Dermis blood vessel endothelial cell (primary cell): ENCODE results near the gene DOCK8. TPM values are rescaled to one million over a fixed set of nuclear protein-coding genes. Genes with fewer than 3 reads are reported as not detected.

ENCODE experiments used
- DNase-seq: peaks from one replicate; pipeline ENCODE4 v3.0.0; 2010
- total RNA-seq: library from RNA; depleted of rRNA; stranded (reverse); fragments of >200 nt; gene quantifications from 2 replicates; pipeline ENCODE4 v1.2.3, GENCODE V29; 2014

Gene DOCK8
- total RNA-seq, 1 donor from 2014 or later, result 6.8 TPM

DNA sequence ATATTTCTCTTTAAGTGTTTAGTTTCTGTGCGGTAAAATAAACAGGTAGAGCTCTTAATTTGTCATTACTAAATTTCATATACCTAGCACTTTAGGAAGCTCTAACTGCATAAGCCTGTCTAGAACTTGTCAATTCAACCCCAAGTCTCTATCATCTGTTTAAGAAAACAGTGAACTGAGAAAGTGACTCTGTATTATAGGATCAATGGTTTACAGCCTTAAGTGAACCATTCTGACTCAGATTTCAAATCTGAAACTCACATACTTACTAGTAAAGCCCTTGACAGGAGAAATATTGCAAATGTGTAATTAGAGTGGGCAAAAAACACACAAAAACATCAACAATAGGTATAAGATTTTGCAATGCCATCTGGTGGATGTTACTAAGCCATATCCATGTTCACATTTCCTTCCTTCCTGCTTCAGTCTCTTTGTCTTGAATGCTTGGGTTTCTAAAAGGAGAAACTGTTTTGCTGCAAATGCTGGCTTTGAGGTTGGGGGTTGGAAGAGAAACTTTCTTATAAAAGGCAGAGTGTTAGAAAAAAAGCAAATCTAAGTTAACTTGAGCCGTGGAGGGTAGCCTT is 101.8 kb downstream of the DOCK8 start:
- peak; percentile 40 for DNase-seq

DNA sequence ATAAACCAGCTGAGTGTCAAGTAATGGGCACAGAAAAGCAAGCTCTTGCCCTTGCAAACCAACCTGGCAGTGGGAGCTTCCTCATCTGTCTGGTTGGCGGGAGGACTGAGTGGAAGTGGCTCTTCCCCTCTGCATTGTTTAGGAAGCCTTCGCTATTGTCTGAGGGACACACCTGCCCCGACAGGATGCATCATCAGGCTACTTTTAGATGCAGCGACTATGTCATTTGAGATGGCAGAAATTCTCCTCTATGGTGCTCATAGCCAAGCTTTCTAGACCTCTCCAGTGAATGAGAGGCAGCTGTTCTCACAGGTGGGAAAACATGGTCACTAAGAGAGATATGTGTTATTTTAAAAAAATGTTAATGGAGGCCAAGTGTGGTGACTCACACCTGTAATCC is 104.0 kb downstream of the DOCK8 start:
- DNase-seq, result peak; percentile 32

DNA sequence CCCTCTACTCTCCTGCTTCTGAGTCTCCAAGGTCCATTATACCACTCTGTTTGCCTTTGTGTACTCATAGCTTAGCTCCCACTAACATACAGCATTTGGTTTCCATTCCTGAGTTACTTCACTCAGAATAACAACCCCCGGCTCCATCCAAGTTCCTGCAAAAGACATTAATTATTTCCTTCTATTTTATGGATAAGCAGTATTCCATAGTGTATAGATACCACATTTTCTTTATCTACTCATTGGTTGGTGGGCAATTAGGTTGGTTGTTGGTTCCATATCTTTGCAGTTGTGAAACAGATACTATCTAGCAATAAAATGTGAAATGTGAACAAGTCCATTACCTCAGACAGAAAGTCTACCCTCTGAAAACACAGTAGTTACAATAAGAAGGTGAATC is 110.3 kb downstream of the DOCK8 start:
- DNase-seq, result no peak

DNA sequence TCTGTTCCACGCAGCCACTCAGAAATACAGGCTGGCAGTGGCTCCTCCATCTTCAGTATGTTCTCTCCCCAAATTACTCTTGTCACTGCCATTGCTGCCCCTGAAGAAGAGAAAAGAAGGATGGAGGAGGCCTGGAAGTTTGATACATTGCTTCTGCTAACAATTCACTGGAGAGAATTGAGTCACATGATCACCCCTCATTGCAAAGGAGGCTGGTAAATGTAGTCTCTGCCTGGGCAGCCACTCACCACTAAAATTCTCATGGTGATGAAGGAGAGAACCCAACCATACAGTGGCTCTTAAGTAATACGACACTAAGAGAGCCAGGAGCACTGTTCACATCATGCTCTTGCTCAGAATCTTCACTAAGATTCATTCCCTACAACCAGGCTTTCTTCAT is 112.0 kb downstream of the DOCK8 start:
- no peak for DNase-seq

DNA sequence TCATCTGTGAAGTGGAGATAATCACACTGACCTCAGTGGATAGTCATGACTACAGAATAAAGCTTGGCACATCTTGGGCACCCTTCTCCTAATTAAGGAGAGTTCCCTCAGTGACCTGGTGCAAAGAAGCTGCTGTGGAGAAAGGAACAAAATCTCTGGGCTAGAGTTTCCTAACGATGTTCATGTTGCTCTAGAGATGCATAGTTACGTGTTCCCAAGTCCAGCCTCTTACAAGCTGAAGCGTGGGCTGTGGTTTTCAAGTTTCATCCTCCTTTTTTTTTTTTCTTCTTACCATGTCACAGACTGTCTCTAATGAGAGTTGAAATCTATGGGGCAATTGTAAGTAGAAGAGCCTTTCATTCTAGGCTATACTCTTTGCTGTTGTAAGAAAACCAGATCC is 113.8 kb downstream of the DOCK8 start:
- DNase-seq, result no peak

DNA sequence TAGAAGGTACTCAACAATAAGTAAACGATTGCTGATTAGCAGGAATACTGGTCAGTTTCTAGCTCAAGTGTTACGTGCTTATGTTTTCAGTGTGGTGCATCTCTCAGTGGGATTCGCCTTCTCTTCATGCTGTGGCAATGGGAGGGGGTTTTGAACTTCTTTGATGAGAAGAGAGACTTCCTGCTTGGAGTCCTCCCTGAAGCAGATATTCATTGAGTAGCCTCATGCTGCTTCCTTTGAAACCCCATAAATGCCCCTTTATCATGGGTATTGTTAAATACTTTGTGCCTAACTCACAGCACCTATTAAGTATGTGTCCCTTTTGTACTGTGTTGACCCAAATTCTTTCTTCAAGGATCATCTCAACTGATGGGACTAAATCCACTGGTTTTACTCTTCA is 116.5 kb downstream of the DOCK8 start:
- no peak for DNase-seq

DNA sequence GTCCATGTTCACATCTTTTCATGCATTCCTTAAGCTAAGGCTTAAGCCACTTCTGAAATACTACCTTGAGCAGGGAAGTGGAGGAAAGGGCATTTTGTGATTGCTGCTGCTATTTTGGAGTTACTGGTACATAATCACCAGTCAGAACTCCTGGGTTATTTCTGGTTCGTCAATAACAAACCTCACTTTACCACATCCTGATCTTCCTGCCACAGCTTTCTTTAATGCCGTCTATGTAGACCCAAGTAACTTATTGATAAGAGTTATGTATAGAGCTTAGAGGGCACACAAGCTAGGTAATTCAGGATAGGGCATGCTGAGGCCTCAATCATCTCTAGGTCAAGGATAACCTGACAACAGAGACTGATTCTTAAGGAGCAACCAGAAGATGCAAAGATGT is 120.7 kb downstream of the DOCK8 start:
- no peak for DNase-seq

DNA sequence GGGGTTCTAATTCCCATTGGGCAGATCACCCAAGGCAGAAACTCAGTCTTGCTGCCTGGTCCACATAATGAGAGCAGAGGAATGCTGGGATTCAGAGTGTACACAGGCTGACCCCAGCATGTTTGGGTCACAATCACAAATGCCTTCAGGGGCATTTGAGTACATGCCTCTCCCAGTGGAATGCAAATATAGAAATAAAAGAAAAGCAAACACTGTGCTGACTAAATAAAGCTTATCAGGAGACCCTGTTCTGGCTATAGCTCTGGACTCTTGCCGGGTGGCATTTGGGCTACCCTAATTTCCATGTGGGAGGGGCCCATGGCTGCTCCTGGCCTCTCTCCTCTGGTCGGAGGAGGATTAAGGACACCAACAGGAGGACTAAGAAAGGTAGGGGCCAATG is 121.4 kb downstream of the DOCK8 start:
- DNase-seq, result no peak

DNA sequence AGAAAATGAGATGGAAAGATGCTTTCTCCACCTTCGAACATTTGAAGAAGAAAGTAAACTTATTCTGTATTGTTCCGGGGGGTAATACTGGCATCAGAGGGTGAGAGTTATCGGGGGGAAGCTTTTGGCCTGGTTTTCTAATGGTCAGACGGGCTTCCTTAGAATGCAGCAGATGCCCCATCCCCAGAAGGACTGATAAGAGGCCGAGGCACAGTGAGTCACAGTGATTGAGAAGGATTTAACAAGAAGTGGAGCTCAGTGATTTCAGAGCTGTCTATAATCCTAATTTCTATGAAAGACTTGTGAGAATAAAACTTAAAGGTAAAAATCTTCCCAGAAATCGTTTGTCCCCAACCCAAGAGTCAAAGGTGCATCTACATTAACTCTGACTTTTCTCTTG is 123.9 kb downstream of the DOCK8 start:
- no peak for DNase-seq

DNA sequence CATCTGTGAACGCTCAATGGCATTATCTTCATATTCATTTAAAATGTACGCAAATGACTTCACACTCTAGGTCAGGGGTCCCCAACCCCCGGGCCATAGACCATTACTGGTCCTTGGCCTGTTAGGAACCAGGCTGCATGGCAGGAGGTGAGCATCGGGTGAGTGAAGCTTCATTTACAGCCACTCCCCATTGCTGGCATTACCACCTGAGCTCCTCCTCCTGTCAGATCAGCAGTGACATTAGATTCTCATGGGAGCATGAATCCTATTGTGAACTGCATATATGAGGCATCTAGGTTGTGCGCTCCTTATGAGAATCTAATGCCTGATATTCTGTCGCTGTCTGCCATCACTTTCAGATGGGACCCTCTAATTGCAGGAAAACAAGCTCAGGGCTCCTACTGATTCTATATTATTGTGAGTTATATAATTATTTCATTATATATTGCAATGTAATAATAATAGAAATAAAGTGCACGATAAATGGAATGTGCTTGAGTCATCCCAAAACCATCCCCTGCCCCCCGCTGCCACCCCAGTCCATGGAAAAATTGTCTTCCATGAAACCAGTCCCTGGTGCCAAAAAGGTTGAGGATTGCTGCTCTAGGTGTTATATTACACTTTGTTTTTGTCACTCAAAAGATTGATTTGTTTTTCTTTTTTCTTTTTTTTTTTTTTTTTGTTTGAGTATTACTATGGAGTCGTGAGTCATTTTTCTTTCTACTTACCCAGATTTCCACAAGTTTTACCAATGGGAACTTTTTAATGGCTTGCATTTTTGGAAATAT is 127.2 kb downstream of the DOCK8 start:
- no peak for DNase-seq

DNA sequence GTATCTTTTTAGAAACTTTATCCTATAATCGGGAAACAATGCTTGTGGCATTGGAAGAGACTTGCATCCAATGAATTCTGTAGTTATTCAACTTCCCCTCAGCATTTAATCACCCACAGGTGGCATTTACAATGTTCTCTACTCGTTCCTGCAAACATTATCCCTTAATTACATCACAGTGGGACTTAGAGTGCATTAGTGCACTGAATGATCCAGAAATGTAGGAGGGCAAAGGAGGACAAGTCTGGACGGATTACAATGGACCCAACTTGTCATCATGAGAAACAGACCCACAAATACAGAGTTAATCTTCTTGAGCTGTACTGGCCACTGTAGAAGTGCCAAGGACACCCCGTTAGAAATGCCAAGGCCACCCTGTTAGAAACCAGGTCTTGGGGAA is 129.1 kb downstream of the DOCK8 start:
- DNase-seq, result no peak

DNA sequence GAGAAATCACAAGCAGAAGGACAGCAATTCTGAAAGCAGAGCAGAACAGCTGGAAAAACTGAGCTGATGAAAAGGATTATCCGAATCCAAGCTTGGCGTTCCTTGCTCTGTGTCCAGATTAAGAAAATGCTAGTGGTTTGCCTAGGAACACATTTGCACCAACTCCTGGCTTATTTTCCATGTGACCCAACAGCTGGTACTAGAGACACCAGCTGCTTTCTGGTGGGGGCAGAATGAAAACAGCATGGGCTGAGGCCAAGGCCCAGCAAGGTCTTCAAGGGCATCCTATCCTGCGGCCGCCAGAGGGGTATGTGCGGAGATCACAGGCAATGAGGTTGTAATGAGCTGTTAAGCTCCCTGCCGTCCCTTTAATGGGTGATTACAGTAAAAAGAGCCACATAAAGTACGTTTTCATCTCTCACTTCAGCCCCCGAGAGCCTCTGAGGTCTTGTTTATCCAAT is 131.5 kb downstream of the DOCK8 start:
- DNase-seq, result no peak

DNA sequence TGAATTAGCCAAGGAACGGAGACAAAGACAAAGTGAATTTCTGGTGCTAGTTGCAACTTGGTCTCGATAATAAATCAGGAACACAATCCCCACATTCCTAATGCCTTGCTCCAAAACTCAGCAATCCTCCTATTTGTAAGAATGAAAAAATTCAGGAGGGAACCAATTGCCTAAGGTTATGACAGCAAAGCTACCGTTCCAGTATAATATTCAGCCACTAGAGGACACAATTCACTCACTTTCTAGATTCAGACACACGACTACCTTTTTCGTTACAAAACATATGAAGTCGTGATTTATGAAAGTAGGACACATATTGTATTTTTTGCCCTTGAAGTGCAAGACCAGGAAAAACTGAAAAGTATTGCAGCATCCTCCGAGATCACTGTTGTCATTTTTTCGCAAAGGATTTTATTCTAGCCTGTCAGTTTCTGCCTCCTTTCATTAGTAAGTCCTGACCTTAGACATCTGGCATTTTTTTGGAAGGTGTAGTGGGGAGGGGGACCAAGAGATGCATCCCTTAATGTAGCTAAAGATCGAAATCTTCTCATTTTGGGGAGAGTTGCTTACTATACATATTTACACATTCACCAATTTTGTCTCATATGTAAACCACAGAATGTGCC is 133.1 kb downstream of the DOCK8 start:
- DNase-seq, result peak; percentile 64

DNA sequence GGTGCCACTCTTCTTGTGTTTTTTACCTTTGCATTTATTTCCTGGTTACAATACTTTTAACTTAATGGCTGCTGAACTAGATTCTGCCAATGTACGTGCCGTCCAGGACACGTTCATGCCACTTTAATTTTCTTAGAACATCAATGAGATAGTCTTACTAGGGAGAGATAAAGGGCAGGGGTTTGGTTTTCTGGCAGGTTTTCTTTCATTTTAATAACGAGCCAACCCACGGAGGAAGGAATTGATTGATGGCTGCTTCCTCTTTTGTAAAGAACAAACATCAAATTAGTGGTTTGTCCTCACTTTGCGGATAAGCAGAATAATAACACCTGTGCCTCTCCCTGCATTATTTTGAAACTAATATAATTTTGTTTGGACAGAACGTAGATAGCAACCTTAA is 135.7 kb downstream of the DOCK8 start:
- no peak for DNase-seq

DNA sequence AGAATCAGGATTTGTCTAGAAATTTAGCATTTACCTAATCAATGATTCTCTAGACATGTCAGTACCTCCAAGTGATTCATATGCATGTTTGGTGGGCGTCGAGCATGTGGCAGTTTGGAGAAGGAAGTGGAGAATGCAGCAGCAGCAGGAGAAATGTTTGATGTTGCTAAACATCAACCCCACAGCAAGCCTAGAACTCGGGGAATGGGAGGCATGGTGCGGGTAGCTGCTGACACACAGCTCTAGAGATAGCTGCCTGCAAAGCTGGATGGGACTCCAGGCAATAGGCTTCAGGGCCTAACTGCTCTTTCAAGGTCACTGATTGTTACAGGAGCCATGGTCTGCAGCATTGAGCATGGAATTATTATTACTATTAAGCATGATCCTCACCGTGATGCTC is 137.3 kb downstream of the DOCK8 start:
- DNase-seq, result no peak

DNA sequence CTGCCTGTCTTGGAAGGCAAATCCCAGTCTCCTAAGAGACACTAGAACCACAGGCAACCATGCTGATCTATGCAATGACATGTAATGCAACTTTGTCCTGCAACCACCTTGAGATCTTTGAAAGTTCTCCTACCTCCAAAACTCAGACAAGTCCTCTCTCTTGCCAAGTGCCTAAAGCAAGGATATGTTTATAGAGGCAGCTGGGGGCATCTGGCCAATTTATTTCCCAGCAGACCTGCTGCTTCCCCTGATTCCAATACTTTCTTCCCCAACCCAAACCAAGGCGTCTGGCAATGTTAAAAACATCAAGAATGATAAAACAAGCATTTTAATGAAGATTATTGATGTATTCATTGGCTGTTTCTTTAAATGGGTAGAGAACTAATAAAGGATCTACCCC is 138.4 kb downstream of the DOCK8 start:
- DNase-seq, result no peak

DNA sequence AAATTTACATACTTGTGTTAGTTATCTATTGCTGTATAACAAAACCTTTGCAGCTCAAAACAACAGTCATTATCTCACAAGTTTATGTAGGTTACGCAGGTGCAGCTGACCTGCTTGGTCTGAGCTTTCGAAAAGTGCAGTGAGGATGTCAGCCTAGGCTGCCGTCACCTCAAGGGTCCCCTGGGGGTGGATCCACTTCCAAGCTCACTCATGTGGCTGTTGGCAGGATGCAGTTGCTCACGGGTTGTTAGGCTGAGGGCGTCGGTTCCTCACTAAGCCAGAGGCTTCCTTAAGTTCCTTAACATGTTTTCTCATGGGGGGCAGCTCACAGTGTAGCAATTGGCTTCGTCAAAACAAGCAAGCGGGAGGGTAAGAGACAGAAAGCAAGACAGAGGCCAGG is 139.8 kb downstream of the DOCK8 start:
- DNase-seq, result no peak

DNA sequence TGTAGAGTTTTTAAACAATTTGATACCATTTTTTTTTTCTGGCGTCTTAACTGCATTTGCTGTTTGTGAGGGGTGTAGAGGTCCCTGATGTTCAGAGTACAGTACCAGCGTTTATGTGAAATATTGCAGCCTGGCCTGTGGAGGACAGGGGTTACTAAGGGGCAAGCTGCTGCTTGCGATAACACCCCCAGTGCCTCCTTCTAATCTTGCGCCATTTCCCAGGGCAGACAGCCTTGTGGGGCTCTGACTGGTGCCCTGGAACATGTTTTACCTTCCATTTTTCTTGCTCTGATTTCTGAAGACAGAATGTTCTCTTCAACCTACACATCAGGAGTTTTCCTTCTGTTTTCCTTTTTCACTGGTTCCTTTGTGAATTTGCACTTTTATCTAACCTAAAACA is 142.9 kb downstream of the DOCK8 start:
- no peak for DNase-seq

DNA sequence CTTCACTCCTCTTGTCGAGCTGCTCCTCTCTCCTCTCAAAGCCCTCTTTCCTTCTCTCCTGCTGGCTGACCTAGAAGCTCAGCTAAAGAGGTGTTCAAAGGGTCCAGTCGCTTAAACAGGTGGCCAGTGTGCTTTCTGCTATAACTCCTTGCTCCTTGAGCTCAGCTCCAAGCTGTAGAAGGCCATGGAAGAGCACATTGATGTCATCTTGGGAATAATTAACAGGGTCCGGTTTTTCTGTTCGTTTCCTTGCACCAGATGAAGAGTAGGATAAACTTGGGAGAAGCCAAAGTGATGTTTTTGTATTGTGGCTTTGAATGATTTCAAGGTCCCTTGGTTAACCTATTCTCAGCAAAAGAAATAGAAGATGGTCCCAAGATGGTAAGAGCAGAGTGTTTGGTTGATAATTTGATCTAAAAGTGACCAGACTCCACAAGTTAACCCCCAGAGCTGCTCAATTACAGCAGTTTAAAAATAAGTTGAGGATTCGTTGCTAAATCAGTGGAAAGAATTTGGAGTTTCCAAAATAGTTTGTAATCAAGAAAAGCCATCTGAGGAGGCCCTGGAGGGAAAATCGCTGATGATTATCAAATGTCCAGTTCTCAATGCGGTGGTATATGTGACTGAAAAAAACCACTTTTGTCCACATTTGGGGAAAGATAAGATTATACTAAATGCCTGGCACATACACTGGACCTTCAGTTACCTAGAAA is 148.1 kb downstream of the DOCK8 start:
- no peak for DNase-seq

DNA sequence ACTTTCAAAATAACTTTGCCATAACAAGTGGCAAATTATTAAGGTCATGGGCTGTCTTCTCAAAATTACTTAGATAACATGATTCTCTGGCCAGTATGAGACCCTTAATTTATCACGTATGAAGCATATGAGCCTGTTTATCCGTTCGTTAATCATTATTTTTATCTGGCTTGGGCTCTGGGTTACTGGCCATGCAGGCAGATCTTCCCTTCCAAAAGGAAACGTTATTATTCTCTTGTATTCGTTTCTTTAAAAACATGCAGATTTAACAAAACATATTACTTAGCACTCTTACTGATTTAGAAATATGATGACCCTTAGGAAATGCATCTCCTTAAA is 148.6 kb downstream of the DOCK8 start:
- DNase-seq, result no peak

DNA sequence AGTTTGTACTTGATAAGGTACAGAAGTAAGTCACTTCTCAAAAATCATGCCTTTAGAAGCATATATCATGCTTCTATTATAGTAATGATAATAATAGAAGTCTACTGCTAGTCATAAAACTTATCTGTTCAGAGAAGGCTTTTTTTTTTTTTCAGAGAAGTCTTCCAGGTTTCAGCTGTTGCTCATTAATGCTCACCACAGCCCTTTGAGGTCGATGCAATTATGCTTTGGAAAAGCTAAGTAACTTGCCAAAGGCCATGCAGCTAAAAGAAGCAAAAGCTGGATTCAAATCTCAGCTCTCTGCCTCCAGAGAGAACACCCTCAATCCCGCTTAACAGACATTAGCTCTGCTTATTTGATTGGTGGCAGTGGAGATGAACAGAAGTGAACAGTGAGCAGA is 150.8 kb downstream of the DOCK8 start:
- DNase-seq, result no peak

DNA sequence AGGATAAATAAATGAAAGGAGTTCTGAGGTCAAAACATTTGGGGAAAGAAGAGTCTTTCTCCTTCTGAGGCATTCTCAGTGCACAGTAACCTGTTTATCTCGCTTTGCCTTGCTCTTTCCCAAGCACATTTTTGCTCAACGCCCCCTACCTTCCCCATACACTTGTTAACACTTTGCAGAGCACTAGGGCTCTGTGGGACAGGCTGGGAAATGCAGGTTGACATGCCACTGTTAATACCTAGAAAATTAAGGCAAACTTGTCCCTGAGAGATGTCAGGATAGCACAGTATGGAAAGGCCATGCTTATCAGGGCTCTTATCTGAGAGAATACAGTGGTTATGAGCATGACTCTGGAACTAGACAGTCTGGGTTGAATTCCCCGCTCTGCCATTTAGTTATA is 152.0 kb downstream of the DOCK8 start:
- DNase-seq, result no peak

DNA sequence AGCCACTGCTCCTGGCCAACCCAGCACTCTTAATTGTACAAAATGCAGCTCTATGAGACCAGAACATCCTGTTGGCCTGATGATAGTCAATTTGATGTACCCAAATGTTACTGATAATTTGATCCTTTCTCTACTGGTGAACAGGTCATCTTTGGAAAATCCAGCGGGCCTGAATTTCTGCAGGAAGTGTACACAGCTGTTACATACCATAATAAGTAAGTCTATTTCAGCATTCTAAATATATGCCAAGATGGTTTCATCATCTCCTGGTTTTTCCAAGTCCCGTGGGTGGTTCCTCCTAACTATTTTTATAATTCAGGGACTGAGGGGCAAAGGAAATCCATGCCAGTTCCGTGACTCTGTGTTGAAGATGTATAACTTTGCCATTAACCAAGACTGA is 155.4 kb downstream of the DOCK8 start:
- DNase-seq, result no peak

DNA sequence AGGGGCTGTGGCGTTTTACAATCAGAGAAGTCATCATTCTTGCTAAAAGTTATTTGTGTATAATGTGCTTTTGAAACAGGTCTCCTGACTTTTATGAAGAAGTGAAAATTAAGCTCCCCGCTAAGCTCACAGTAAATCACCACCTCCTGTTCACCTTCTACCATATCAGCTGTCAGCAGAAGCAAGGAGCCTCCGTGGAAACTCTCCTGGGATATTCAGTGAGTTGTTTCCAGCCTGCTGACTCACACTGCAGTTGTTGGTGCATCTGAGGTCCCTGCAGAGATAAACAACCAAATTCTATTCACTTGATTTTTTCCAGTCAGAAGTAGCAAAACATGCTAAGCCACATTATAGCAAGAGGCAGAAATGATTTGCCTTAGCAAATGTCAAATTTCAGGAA is 156.7 kb downstream of the DOCK8 start:
- no peak for DNase-seq
